ENCODE results near the gene PRR15.

Gene PRR15

DNA sequence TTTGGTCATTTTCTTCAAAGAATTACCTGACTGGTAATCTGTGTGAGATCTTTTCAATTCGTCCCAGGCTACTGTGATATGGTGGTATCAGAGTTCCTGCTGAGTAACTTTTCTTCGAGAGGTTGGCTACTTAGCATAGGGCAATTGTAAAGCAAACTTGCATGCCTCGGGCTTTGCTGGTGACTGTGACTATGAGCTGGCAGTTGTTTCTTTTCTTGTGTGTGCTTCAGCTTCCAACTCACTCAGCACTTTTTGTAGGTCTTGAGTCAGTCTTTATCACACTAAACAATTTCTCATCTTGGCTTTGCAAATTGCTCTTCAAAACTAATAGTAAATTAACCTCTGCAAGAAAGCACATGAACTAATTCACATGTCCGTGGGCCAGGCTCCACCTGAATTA lies 44.3 kb downstream of the PRR15 start:
- TF ChIP-seq FOXM1 (IDR thresholded peaks at IDR 0.05; ENCODE audit: borderline replicate concordance, low read depth) (no peak), NFIC (IDR thresholded peaks at IDR 0.05) (no peak), ZBTB7A (IDR thresholded peaks at IDR 0.05; ENCODE audit: low read depth) (no peak), TAF1 (IDR thresholded peaks at IDR 0.05; ENCODE audit: low read depth) (no peak), CREB1 (IDR thresholded peaks at IDR 0.05; ENCODE audit: low read depth) (no peak), YY1 (IDR thresholded peaks at IDR 0.05; ENCODE audit: low read depth) (no peak), RAD21 (IDR thresholded peaks at IDR 0.05; ENCODE audit: low read depth) (no peak), EGR1 (IDR thresholded peaks at IDR 0.05) (no peak)
- TF ChIP-seq, protein P1, sequence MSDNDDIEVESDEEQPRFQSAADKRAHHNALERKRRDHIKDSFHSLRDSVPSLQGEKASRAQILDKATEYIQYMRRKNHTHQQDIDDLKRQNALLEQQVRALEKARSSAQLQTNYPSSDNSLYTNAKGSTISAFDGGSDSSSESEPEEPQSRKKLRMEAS (IDR thresholded peaks at IDR 0.05), result no peak
- TF ChIP-seq, protein P2, sequence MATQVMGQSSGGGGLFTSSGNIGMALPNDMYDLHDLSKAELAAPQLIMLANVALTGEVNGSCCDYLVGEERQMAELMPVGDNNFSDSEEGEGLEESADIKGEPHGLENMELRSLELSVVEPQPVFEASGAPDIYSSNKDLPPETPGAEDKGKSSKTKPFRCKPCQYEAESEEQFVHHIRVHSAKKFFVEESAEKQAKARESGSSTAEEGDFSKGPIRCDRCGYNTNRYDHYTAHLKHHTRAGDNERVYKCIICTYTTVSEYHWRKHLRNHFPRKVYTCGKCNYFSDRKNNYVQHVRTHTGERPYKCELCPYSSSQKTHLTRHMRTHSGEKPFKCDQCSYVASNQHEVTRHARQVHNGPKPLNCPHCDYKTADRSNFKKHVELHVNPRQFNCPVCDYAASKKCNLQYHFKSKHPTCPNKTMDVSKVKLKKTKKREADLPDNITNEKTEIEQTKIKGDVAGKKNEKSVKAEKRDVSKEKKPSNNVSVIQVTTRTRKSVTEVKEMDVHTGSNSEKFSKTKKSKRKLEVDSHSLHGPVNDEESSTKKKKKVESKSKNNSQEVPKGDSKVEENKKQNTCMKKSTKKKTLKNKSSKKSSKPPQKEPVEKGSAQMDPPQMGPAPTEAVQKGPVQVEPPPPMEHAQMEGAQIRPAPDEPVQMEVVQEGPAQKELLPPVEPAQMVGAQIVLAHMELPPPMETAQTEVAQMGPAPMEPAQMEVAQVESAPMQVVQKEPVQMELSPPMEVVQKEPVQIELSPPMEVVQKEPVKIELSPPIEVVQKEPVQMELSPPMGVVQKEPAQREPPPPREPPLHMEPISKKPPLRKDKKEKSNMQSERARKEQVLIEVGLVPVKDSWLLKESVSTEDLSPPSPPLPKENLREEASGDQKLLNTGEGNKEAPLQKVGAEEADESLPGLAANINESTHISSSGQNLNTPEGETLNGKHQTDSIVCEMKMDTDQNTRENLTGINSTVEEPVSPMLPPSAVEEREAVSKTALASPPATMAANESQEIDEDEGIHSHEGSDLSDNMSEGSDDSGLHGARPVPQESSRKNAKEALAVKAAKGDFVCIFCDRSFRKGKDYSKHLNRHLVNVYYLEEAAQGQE (IDR thresholded peaks at IDR 0.05; ENCODE audit: low read depth), result no peak

DNA sequence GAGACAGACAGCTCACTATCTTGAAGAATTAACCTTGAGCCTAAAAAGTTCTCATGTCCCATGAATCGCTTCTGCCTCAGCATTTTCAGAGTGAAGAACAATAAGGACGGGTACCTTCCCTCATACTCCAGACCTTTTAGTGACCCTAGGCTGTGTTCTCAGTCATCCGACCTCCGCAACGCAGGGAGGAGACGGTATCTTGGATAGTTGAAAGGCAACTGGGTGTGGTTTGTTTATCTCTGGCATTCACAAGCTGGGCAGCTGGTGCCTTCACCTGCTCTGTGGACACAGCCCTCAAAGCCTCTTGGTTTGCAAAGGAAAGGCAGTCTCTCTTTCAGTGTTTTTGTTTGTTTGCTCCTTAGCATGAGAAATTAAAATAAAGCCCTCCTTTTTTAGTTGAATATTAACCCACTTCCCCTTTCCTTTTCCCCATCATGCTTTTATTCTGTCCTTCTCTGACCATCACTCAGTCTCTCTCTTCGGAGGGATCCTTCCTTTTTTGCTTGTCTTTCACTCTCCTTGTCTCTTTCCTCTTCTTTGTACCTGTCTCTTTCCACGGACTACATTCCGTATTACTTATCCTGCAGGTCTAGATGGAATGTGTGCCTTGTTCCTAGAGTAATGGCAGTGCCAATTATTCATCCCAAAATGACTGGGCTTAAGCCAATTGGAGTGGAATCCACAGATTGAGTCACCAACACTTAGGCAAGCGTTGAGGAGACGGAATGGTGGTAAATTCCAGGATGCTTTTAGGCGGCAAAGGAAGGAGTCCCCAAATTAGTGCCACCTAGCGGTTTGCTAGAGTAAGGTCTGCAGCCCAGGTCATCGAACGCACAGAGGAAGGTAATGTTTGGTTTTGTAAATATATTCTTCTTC lies 45.8 kb downstream of the PRR15 start:
- TF ChIP-seq TCF12 (IDR thresholded peaks at IDR 0.05; ENCODE audit: low read depth), result no peak
- peak; percentile 4; the same call in 1 of the 2 replicates for TF ChIP-seq RAD21 (IDR thresholded peaks at IDR 0.05; ENCODE audit: low read depth)

DNA sequence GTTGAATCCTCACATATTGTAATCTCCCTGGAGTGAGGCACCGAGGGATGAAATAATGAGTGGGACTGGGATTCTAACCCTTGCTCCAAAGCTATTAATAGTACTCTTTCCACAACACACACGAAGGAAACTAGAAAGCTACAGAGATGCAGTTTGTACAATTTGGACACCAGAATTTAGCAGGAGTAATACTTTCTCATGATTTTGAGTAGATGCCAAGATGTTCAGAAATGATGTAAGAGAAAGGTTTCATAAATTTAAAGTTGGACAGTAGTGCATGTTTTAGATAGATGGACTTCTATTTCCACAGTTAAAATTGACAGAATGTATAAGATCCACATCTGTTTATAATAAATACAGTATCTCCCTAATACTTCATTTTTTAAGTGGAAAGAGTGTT lies 46.5 kb downstream of the PRR15 start:
- TF ChIP-seq RAD21 (IDR thresholded peaks at IDR 0.05; ENCODE audit: low read depth) (no peak), NFIC (IDR thresholded peaks at IDR 0.05) (no peak), EGR1 (IDR thresholded peaks at IDR 0.05) (no peak), FOXM1 (IDR thresholded peaks at IDR 0.05; ENCODE audit: borderline replicate concordance, low read depth) (no peak), TAF1 (IDR thresholded peaks at IDR 0.05; ENCODE audit: low read depth) (no peak), TCF12 (IDR thresholded peaks at IDR 0.05; ENCODE audit: low read depth) (no peak), CEBPB (IDR thresholded peaks at IDR 0.05) (no peak)
- TF ChIP-seq, protein P2 (IDR thresholded peaks at IDR 0.05; ENCODE audit: low read depth), result no peak
- TF ChIP-seq, protein P1 (IDR thresholded peaks at IDR 0.05), result no peak
- TF ChIP-seq, protein P3, sequence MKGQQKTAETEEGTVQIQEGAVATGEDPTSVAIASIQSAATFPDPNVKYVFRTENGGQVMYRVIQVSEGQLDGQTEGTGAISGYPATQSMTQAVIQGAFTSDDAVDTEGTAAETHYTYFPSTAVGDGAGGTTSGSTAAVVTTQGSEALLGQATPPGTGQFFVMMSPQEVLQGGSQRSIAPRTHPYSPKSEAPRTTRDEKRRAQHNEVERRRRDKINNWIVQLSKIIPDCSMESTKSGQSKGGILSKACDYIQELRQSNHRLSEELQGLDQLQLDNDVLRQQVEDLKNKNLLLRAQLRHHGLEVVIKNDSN (IDR thresholded peaks at IDR 0.05), result no peak

DNA sequence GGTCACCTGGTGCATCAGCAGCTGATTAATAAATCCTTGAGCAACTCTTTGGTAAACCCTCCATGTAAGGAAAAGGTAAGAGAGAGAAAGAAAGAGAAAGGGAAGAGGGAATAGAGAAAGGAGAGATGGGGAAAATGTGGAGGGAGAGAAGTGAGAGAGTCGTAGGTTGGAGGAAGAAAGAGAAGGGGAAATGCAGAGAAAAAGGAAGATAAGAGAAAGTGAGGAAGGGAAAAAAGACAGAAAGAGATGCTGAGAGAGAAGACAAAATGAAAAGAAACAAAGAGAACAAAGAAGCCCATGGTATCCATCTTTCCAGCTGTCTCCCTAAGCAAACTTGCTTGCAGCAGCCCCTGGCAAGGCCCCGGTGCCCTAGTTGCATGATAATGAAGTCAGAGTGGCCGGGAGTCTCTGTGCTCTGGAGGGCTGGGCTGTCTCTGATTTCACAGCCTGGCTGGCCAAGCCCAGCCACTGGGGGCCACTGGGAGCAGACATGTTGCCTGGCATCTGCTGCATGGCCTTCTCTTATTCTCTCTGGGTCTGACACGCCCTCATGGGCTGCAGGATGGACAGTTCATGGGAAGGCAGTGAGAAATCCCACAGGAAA lies 48.4 kb downstream of the PRR15 start:
- TF ChIP-seq ZBTB7A (IDR thresholded peaks at IDR 0.05; ENCODE audit: low read depth), result no peak
- no peak for TF ChIP-seq TCF12 (IDR thresholded peaks at IDR 0.05; ENCODE audit: low read depth)
- TF ChIP-seq, protein P2 (IDR thresholded peaks at IDR 0.05; ENCODE audit: low read depth), result no peak
- no peak for TF ChIP-seq FOXM1 (IDR thresholded peaks at IDR 0.05; ENCODE audit: borderline replicate concordance, low read depth)
- TF ChIP-seq EP300 (IDR thresholded peaks at IDR 0.05; ENCODE audit: borderline replicate concordance), result no peak
- no peak for TF ChIP-seq RAD21 (IDR thresholded peaks at IDR 0.05; ENCODE audit: low read depth)
- no peak for TF ChIP-seq EGR1 (IDR thresholded peaks at IDR 0.05)
- TF ChIP-seq TEAD4 (IDR thresholded peaks at IDR 0.05), result no peak
- no peak for TF ChIP-seq YY1 (IDR thresholded peaks at IDR 0.05; ENCODE audit: low read depth)
- no peak for TF ChIP-seq CEBPB (IDR thresholded peaks at IDR 0.05)
- TF ChIP-seq, protein P1 (IDR thresholded peaks at IDR 0.05), result no peak
- TF ChIP-seq, protein P3 (IDR thresholded peaks at IDR 0.05), result no peak
- TF ChIP-seq CREB1 (IDR thresholded peaks at IDR 0.05; ENCODE audit: low read depth), result no peak
- no peak for TF ChIP-seq TAF1 (IDR thresholded peaks at IDR 0.05; ENCODE audit: low read depth)
- TF ChIP-seq NFIC (IDR thresholded peaks at IDR 0.05), result no peak
